HG03108 (cell line): ENCODE measurements around the gene ZNF672.
"Not testable (repeated sequence)": the region's sequence is repeated elsewhere in the genome, so short reads cannot be mapped to it uniquely, and the experiment has no call there.

Experiments
- ATAC-seq: cut with Tn5 transposase; IDR thresholded peaks from one replicate; pipeline ENCODE4 v1.9.1; 2021; ENCODE audit warnings: moderate library complexity; ENCODE audit not compliant: unreplicated experiment

ZNF672 gene

GRCh38 chr1:248884632-248885295 lies 46.7 kb downstream of the ZNF672 start:
- ATAC-seq, result no peak

GRCh38 chr1:248885646-248886045 lies 47.6 kb downstream of the ZNF672 start:
- no peak for ATAC-seq

GRCh38 chr1:248886237-248886895 lies 48.3 kb downstream of the ZNF672 start:
- no peak for ATAC-seq

GRCh38 chr1:248889914-248890243 lies 51.9 kb downstream of the ZNF672 start:
- ATAC-seq, result not testable (repeated sequence)

GRCh38 chr1:248890549-248891498 lies 52.8 kb downstream of the ZNF672 start:
- no peak for ATAC-seq

- ATAC-seq, result no peak
These were observed 53.7 kb downstream of the ZNF672 start for GRCh38 chr1:248891758-248892157.

- ATAC-seq, result no peak
These were observed 54.6 kb downstream of the ZNF672 start for GRCh38 chr1:248892590-248892989.

- ATAC-seq, result no peak
These were observed 56.8 kb downstream of the ZNF672 start for GRCh38 chr1:248894837-248895236.

- ATAC-seq, result no peak
These were observed 59.7 kb downstream of the ZNF672 start for GRCh38 chr1:248897412-248898337.
